Activated CD8-positive, alpha-beta memory T cell treated with anti-CD3 and anti-CD28 coated beads, Interleukin-2, amount 50 U/mL, for 24 hours (primary cell): ENCODE data around the gene LIPC.

Experiments used
- DNase-seq: peaks from one replicate; pipeline ENCODE4 v3.0.0-alpha.2; 2020; ENCODE audit errors: extremely low read depth

The LIPC gene

DNA sequence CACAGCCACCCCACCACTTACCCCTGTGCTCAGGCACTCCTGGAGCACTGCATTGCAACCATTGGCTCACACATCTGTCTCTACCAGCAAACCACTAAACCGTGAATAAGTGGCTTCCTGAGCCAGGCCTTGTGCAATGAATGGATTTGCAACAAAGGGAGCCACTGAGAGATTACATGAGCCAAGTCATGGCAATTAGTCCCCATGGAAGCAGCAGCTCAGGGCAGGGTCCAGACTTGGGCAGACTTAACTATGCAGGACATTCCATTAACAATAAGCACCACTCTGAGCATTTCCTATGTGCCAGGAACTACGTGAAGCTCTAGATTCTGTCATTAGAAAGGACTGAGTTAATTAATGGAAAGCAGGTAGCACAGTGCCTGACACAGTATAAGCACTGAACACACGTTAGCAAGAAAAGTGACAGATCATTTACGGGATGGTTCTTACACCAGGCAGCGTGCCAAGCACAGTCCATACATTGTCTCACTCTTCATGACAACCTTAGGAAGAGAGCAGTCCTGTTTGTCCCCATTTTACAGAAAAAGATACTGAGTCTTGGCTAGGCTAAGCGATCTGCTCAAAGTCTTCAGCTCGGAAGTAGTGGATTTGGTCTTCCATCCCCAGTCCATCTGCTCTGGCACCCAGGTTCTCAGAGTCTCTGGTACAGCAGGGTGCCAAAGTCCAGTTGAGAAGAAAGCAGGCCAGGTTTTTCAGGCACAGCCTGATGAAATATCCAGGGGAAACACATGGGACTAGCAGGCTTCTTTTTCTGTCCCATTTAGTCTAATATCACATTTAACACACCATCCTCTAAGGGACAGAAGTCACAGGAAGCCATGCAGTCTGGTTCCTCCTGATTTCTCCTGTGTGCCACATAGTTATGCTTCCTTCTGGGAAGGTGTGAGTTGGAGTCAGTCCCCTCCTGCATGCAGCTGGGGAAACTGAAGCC is 44.1 kb downstream of the LIPC start:
- no peak for DNase-seq

DNA sequence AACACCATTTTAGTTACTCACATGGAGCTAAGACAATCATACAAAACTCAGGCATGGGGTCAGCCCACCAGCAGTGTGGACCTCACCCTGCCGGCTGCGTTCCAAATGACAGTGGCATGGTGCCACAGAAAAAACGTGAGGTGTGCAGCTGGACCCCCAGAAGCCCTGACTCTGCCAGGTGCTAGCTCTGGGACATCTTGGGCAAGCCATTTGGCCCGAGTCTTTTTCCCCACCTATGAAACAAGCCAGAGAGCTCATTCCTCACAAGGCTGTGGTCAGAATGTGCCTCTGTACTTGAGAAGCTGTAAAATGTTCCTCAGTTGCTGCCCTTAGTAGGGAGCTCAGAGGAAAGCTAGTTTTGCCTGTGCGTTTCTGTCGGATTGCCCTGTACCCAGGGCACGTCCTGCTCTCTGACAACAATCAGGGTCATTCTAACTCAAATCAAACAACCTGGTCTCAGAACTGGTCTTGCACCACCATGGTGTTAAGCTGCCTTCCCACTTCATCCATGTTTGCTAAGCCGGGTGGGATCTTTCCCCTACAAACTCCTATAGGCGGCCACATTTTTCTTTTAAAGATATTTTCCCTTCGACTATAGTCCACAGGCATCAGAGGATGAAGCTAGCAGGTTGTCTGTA is 44.9 kb downstream of the LIPC start:
- no peak for DNase-seq

DNA sequence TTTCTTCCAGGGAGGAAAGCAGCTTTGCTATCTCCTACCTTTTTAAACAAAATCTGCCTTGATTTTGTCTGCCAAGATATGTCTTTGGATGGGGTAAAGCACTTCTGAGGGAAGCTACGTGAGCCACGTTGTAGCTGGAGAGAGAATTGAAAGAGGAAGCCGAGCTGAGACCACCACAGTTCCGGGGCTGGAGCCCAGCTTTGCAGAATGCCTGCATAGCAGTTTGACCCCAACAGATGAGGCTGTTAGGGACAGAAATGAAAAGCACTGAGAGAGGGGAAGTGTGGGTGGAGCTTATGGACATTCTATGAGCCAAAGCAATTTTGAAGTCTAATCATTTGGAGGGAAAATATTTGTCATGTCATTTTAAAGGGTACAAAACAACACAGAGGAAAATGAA is 45.4 kb downstream of the LIPC start:
- DNase-seq: no peak

DNA sequence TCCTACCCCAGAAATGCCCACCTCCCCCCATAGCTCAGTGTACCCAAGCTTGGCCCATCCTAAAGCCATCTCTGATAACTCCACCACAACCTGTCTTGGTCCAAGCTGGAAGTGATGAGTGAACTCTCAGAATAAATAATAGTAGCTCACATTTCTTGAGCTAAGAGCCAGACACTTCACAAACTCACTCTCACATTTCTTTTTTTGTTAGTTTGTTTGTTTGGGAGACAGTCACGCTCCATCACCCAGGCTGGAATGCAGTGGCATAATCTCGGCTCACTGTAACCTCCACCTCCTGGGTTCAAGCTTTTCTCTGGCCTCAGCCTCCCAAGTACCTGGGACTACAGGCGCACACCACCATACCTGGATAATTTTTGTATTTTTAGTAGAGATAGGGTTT is 46.2 kb downstream of the LIPC start:
- no peak for DNase-seq

DNA sequence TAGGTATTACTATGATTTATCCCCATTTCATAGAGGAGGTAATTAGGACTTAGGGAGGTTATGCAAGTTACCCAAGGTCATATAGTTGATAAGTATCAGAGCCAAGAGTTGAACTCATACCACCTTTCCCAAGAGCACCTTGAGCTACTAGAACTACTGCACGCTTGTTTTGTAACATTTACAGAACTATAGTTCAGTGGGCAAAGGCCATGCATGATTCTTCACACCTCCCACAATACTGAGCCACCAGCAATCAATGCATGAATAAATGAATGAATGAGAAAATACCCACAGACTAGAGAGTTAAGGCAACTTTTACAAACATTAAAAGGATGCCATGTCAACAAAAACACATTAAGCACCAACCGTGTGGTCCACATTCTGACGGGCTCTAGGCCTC is 46.8 kb downstream of the LIPC start:
- no peak for DNase-seq

DNA sequence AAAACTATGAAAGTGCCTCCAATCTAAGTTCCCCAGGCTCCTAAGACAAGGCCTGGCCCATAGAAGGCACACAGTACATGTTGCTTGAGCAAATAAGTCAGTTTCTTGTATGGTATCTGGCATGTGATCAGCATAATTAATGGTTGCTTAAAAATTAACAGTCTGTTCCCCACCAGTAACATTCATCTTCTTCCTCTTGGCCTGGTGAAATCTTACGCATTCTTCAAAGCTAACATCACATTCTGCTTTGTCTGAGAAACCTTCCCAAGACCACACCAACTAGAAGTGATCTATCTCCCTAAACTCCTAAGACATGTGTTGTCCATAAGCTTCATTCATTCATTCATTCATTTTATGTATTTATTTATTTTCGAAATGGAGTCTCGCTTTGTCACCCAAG is 48.1 kb downstream of the LIPC start:
- no peak for DNase-seq

DNA sequence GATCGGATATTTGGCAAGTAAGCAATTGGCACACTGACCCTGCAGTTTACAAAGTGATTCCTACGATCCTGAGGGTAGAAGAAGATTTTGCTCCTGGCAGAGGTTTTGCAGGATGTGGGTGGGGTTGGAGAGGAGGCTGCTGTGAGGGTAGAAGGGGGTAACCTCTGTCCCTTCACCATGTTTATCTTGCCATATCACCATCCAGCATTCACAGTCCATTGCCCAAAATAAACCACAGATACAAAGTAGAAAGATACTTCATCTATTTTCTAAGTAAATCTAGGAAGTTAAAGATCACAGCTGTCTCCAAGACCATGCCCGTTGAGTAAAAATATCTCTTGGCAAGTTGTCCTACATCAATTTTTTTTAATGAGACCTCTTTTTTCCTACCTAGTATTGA is 51.6 kb downstream of the LIPC start:
- no peak for DNase-seq

DNA sequence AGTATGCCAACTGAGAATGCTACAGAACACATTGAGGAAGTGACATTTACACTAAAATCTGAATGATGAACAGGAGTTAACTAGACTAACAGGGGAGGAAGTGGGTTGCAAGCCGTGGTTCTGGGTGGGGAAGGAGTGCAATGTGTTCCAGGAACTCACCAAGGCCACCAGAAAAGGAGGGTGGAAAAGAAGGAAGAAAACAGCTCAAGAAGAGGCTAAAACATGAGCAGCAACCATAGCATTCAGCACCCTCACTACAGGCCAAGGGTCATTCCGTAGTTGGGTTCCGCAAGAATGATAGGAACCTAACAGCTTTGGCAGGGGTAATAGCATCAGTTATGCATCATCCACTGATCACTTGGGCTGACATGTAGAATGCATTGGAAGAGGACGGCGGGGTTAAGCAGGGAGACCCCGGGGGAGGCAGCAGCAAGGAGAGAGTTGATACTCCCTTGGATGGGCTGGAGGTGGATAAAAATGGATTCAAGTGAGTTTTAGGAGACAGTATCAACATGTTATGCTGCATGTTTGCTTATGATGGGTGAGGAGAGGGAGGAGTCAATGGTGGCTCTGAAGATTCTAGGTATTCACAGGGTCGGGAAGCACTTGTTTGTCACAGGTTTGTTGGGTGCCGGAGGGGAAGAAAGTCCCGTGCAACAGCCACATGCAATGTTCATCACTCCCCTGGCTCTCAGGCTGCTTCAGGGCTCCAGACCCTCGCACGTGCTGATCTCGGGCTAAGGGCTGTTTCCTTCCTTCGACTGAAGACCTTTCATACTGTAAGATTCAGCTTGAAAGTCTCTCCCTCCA is 53.2 kb downstream of the LIPC start:
- no peak for DNase-seq

DNA sequence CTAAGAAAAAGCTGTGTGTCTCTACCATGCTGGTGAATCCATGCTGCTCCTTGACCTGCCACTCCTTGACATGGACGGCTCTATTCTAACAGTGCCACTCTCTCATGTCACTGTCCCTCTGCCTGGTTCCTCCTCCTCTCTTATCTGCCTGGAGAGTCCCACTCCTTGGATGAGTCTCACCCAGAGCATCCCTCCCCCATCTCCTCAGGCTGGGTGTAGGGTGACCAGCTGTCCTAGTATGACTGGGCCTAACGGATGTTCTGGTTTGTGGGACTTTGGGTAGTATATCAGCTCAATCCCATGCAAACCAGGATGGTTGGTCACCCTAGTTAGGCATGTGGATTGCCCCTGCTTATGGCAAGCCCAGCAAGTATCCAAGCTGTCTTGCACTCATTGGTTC is 54.3 kb downstream of the LIPC start:
- no peak for DNase-seq

DNA sequence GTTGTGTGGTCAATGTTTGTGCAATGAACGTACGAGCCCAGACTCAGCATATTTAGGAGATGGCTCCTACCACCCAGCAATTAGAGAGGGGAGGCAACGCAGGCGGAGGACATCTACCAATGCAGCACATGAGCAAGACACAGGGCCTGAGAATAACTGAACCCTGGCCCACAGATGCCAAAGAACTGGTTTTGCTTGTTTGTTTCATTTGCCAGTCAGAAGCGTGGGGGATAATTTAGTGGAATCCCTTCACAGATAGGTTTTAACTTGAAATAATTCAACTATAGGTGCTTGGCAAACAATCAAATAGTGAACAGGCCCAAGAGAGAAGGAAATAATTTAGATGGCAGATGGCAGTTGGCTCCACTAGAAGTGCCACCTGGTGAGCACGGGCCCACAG is 54.8 kb downstream of the LIPC start:
- DNase-seq: no peak

DNA sequence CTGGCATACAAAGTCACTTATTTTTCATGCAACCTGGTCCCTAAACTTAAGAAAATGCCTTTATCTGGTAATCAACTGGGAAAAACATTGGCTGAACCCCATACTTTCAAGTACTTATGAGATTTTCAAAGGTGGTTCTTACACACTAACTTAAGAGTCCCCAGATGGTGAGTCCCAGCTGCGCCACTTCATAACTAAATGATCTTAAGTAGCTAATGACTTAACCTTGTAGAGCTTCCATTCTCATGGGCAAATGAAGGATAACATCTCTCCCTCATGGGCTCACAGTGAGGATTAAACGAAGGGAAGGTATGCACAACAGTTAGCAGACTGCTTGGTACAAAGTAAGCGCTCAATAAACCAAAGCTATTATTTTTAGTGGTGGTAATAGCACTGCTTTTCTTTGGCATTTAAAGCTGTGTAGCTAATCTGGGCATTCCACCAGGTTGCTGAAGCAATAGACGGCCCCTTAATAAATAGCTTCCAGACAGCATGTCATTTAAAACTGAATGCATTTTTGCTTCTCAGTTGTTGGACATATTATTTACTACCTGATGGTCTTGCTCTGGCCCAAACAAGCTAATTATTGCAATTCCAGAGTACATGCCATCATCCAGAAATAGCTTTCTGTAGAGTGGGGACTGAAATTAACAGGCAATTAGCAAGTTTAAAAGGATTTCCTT is 55.4 kb downstream of the LIPC start:
- no peak for DNase-seq

DNA sequence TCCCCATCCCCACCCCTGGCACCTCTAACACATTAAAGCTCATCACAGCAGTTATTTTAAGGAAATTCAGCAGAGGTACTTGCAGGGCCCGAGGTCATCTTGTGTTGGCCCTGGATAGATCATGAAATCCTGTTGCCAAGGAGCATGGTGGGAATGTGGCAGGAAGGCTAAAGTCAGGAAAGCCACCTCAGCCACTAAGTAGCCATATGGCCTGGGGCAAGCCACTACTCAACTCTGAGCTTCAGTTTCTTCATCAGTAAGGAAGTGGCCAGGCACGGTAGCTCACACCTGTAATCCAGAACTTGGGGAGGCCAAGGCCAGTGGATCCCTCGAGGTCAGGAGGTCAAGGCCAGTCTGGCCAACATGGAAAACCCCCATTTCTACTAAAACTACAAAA is 55.9 kb downstream of the LIPC start:
- DNase-seq: no peak

DNA sequence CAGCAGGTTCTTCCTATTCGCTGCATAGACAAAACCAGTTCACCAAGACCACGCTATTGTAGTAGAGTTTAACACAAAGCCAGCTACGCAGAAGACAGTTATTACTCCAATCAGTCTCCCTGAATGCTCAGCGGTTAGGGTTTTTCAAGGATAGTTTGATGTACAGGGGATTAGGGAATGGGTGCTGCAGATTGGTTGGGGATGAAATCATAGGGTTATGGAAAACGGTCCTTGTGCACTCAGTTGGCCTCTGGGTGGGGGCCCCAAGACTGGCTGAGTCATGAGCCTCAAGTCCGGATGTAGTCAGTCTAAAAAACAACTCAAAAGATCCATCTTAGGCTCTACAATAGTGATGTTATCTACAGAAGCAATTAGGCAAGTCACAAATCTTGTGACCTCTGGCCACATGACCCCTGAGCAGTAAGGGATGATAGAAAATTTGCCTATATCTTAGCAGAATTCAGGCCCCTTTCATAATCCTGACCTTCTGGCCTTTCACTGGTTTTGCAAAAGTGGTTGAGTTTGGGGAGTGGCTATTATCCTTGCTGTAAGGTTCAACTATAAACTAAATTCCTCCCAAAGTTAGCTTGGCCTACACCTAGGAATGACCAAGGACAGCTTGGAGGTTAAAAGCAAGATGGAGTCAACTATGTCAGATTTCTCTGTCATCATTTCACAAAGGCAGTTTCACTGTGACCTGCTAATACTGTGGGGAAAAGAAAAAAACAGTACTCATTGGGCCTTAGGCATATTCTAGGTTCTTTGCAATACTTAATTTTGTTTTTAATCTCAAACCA is 57.7 kb downstream of the LIPC start:
- no peak for DNase-seq

DNA sequence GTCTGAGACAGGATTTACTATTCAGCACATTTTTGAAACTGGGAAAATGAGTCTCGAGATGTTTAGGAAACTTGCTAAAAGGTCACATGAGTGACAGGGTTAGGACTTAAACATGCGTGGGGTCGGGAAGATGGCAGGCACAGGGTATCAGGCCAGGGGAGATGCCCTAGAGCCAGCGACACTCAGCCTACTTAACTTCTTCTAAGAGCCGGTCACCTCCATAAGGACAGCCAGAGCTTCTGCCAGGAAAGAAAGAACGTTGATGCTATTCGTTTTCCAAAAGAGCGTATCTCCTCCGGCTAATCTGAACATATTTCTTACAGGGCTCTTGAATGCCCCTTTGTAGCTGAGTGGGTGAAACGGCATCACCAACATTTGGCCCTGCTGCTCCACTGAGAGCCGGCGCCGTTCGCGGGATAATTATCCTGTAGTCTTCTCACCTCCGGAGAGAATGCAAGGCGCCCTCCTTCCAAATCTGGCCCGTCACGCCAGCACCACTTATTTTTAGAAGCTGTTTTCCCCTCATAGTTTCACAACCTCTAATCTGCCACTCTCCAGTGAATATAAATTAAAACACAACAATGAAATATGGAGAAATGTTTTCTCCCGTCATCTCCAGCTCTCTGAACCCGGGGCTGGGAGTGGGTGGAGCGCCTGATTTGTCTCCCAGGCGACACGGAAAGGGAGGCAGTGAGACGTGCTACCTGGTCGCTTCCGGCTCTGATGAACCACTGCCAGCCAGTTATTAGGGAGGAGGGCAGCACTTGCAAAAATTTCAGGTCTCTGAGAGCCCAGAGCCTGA is 58.5 kb downstream of the LIPC start:
- DNase-seq: no peak

DNA sequence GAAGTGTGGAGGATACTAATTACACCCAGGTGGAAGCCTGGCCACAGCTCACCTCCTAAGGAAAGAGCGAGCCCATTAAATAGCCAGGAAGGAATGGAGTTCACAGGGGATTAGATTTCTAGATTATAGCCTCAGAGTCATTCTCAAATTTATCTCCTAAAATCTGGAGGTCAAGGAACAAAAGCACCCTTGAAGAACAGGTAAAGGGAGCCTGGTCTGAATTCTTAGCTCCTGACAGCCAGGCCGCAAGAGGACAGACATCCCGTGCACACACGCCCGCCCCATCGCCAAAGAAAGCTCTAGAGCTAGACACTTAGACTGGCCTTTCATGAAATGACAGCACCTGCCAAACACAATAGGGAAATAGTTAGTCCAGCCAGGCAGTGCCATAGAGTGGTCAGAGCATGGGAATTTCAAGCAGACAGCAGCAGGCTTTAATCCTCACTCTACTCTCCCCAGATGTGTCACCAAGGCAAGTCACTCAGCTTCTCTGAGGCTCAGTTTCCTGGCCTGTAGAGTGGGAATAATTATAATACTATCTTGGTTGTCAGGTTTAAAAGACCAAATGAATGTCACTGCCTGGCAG is 59.2 kb downstream of the LIPC start:
- DNase-seq: no peak

DNA sequence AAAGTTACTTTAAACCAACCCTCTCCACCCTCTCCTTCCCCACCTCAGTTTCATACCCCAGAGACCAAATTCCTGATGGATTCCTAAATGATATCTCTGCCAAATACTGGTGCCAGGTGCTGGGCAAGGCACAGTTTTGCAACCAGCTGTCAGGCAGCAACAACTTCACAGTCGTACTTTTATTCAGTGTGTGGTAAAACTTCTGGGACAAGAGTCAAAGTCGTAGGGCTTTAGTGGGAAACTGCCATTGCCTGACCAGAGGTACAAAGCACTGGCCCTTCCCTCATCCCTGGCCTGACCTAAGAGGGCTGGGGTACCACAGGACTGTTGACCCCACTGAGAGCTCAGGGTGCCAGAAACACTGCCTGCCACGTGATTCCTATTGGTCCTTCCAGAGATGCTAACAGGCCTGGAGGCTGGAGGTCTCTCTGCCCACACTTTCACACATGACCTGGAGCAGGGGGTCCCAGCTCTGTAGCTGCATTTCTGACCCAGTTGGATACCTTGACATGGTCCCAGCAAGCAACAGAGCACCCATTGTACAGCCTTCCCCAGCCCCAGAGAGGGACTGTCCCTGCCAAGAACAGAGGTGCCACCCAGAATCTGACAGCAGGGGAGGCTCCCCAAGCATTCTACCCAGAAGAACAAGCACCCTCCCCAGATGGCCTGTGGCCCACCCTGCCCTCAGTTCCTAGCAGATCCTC is 59.9 kb downstream of the LIPC start:
- no peak for DNase-seq

DNA sequence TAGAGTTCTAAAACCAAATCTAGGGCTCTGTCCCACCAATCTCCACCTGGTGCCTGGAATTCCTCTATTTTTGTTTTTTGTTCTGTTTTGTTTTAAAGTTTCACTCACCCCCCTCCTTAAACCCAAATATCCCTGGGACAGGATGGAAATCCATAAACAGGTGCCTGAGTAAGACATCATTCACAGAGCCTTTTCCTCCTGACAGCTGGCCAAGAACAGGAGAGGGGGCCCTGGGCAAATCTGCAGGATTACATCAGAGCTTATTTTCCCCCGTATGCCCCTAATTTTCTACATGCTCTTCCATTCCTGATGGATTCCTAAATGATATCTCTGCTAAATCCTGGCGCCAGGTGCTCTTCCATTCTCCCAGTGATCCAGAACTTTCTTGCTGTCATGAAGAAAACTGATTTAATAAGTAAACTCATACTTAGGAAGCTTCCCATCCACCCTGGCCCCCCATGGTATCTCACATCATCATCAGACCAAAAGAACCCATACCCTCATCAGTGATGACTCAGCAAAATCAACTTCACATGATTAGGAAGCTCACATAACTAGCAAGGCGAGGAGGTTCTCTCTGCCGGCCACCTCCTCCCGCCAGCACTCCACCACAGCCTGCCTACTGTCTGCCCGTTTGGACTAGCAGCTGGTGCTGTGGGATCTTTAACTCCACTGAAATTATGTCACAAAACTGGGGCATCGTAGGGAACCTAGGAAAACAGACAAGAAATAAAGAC is 61.0 kb downstream of the LIPC start:
- no peak for DNase-seq

DNA sequence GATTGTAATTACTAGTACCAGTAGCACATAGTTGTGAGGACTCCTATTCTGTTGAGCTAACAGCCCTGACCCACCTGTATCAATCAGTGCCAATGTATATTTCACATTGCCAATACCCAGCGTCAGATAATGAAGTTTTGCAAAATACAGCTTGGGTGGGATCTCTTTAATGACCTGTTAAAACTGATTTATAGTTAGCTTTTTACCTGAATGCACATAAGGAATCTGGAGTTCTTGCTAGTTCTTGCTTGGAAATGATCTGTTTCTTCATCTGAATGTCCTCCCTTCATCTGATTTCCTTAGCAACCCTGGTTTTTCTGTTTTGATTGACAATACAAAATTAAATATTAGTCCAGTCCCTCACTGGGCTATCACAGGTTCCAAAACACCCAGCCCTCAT is 62.8 kb downstream of the LIPC start:
- no peak for DNase-seq
